GM18517 (cell line): Measurements from ENCODE around the gene ATP10A.

Source experiments
- ATAC-seq: cut with Tn5 transposase; IDR thresholded peaks from one replicate; pipeline ENCODE4 v1.9.1; 2021; ENCODE audit warnings: mild to moderate bottlenecking, moderate library complexity; ENCODE audit not compliant: unreplicated experiment

Gene ATP10A

DNA sequence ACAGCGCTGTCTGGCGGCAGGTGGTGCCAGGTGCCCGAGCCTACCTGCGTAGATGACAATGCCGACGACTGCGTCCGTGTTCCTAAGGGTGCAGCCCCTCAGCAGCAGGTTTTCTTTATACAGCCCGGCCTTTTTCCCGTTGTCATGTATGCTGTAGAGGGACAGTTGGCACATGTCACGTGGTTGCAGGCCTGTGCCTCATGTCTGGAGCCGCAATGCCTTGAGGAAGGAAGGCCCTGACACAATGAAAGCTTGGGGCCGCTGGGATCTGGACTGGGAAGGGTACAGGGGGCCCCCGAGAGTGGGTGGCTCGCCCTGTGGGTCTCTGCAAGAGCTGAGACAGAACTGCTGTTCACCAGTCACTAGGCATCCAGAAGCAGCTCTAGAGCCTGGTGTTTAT lies 136.0 kb downstream of the ATP10A start:
- no peak for ATAC-seq

DNA sequence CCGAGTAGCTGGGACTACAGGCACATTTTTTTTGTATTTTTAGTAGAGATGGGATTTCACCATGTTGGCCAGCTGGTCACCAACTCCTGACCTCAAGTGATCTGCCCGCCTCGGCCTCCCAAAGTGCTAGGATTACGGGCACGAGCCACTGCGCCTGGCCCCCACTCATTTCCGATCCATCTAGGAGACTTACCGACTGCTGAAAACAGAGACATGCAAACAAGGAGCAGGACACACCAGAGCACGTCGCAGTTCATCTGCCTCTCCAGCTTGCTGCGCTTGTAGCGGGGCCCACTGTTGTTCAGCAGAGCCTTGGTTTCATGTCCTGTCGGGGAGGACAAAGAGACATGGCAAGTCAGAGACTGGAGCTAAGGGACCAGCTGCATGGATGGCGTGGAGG lies 137.4 kb downstream of the ATP10A start:
- no peak for ATAC-seq

DNA sequence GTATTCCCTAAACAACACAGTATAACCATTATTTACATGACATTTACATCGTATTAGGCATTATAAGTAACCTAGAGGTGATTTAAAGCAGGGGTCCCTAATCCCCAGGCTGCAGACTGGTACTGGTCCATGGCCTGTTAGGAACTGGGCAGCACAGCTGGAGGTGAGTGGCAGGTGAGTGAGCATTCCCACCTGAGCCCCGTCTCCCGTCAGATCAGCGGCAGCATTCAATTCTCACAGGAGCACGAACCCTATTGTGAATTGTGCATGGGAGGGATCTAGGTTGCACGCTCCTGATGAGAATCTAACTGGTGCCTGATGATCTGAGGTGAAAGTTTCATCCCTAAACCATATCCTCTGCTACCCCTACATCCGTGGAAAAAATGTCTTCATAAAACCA lies 138.2 kb downstream of the ATP10A start:
- no peak for ATAC-seq

DNA sequence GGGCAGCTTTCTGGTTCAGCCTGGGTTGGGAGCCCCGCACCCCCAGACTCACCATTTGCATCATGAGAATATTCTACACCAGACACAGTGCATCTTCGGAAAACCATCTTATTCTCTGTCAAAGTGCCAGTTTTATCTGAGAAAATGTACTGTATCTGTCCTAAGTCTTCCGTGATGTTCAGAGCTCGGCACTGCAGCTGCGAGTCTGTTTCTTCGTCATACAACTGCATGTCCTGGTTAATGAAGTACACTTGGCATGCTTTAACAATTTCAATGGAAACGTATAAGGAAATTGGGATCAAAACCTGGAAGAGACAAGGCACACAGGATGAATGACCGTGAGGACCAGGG lies 141.5 kb downstream of the ATP10A start:
- ATAC-seq, result no peak

DNA sequence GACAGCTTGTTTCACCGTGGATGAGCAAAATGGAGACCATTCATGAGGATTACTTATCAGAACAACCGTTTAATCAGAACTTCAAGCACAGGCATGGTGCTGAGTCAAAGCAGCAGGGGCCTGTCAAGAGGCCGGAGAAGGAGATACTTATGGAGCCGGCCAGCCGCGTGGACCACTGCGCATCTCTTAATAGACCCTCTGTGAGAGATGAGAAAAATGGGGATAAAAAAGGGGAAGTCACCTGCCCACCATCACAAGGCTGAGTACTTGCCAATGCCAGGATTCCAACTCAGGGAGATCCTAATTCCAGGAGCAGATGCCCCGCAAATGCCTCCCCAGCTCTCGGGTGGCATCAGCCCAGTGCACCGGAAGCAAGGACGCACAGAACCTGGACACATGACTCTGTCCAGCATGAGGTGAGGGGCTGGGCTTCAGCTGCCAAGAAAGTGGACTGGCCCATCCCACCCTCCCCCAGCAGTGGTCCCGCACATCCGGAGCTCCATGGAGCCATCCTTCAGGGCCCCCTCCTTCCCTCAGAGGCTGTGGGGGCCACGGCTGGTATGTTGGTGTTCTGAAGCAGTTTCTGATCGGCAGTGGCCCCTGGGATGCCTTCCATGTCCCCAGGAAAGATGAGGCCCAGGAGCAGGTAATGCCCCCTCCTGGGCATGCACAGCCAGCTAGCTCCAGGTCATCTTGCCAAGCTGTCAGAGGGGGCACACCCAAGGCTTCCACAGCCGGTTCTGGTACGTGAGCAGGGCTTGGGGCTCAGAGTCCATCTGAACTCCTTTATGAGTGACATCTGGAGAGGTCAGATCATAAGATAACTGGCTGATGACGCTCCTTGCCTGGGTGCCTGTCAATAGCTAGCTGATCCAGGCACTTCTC lies 143.8 kb downstream of the ATP10A start:
- ATAC-seq, result no peak

DNA sequence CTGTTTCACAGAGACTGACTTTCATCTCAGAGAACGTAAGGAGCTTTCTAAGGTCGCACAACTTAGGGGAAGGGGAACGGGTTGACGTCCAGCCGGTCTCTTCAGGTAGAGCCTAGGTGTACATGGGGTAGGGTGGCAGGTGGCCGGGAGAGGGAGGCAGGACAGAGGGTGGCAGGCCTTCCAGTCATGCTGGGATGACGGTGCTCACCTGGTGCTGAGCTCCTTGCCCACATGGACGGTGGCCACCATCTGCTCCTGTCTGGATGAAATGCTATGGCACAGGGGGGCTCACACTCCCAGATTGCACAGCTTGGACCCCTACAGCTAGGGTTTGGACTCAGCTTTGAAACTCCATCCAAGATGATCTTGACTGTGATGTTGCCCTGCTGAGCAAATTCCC lies 144.5 kb downstream of the ATP10A start:
- ATAC-seq, result no peak

DNA sequence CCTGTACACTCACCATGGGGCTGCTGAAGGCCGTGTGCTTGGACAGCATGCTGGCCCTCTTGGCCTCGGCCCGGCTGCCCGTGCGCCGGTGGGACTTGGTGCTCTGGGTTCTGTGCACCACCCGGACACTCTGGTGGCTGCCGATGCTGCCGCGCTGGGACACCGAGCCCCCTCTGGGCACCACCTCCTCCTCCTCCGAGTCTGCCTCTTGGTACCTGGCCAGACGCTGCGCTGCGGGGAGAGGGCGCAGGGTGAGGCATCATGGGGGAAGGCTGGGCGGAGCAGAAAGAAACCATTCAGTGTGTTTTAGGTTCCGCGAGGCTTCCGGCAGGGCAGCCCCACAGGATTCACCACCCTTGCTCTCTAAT lies 145.0 kb downstream of the ATP10A start:
- no peak for ATAC-seq

DNA sequence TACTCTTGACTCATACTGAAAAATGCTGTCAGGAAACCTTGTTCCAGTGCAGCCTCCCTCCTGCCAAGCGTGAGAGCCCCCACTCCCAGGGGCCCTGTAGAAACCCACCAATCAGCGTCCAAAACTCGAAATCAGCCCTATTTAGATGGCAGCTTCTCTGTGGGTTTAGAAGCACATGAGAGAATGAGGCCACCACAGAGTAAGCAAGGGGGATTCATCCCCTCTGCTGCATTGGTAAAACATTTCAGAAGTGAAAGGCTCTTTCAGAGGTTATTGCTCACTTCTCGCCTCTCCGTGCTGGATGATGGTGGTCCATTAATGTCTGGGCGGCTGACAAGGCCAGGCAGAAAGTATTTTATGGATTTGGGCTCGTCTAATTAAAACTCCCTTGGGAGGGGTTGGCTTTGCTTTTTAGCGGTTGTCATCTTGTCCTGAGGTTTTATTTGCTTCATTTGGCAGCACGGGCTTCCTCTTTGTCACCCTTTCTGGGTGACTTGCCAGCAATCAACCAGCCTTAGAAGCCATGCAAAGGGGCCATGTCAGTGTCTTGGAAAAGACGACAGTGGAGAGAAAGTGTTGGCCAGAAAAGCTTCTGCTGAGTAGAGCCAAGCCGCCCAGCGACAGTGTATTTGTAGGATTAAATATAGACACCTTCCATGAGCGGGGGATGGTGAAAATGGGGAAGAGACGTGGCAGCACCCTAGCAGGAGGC lies 145.5 kb downstream of the ATP10A start:
- ATAC-seq, result peak; percentile 65

DNA sequence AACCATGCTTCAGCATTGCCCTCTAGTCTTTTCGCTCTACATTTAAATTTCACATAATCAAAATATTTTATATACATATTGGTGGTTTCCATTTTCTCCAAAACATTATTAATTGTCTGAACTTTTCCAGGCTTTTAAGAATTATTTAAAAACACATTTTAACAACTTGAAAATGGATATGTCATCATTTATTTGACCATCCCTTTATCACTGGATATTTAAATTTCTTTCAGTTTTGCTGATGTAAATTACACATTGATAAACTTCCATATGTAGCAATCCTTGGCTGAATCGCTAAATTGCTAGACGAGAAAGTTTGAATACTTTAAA lies 146.0 kb downstream of the ATP10A start:
- ATAC-seq, result no peak

DNA sequence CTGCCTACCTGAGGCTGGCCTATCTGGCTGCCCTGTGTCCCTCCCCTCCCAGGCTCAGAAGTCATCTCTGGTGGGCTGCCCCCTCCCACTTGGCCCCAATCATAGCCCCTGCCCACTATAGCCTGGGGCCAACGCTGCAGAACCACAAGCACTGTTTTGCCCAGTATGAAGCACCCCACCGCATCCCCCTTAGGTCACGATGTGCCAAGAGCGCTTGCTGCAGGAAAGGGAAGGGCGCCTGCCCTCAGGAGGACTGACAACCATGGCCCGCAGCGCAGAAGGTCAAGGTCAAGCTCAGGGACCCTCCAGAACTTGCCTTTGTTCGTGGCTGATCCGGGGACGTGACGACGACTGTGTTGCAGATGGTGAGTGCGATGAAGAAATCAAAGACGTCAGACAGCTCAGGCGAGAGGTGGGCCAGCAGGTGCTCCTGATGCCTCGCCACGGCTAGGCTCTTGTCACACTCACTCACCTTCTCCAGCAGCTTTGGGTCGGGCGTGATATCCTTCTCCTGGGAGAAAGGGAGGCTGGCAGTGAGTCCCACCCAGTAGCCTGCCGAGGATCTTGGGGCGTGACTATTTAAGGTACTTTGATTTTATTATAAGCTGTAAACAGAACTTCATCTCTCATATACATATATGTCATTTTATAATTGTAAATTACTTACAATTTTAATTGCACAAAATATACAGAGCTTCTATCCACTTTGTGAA lies 146.6 kb downstream of the ATP10A start:
- ATAC-seq, result no peak

DNA sequence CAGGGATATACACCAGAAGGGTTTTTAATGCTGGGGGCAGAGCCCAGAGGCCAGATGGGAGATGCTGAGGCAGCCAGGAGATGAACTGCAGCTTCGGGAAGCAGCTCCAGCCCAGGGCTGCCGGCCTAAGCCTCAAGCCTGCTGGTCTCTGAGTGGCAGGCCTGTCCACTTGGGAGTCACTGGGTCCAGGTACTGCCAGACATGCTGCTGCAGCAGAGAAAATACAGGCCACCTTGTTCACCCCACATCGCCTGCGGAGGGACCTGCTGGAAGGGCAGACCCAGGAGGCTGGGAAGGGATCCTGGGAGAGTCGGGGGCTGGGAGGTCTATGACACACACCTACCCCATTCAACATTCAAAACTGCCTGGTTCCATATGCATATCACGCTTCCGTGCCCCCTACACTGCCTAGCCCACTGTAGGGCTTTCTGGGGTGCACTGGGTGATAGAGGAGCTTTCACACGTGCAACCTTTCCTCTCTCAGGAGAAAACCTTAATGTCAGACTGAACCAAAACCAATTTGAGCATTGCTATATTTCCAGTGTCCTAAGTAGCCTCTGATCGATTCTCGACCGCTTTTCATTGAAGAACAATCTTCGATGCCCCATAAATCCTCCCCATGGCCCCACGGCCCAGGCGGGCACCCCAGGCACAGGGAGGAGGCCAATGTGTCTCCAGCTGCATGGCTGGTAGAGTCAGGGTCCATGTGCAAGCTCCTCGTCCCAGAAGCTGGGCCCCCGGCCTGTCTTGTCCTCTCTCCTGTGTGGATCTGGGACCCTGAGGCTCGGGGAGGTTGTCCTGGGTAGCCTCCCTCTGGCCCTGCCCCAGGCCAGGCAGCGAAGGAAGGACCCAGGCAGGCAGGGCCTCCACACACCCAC lies 147.4 kb downstream of the ATP10A start:
- no peak for ATAC-seq

DNA sequence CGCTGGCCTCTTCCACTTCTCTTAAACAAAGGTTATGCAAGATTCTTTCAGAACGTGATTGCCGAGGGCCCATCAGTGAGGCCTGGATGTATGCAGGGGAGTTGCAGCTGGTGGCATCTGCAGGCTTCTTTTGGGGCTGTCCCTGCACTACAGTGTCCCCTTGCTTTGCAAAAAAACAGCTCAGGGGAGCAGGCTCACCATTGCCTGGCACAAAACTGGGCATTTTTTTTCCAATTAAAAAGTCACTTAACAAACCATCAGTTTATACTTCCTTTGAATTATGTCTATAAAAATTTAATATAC lies 148.6 kb downstream of the ATP10A start:
- no peak for ATAC-seq

DNA sequence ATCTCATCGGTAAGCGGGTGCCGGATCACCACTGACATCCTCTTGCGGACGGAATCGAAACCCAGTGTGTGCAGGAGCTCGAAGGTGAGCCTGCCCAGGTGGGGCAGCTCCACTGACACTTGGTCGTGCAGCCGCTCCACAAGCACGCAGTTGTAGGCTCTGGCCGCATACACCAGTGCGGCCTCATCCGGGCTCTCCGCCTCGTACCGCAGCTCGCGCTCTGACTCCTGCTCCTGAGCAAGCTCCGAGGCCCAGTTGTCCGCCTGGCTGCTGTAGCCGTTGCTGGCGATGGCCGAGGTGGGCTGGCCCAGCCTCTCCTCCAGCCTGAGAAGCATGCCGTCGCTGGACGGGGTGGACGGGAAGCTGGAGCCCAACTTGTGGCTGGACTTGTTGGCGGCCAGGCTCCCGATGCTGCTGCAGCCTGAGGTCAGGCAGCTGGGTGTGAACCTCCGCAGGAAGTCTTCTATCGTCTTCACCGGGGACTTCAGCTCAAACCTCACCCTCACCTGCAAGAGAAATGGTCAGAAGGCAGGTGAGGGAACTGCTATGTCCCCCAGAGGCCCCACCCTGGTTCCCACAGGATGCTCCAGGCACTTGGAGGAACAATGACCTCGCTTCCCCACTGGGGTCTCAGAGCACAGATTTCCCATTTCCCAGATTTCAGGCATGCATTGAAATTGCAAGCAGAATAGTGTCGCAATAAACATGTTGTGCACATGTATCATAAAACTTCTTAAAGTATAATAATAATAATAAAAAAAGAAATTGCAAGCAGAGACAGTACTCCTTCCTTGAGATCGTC lies 149.2 kb downstream of the ATP10A start:
- no peak for ATAC-seq

DNA sequence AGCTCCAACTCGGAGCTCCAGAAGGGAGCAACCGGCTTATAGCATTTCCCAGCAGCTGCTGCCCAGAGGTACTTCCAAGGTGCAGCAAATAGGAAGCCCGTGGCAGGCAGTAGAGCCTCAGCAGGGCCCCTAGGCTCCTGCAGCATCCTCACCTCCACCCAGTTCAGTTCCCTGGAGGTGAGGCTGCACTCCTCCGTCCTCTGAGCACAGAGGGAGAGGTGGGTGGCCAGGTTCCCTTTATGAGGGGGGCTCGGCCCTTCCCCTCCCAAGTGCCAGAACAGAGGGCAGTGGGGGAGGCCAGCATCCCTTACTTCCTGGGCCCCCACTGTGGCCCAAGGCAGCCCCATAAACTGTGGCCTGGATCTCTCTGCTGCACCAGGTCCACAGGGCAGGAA lies 150.2 kb downstream of the ATP10A start:
- ATAC-seq, result no peak

DNA sequence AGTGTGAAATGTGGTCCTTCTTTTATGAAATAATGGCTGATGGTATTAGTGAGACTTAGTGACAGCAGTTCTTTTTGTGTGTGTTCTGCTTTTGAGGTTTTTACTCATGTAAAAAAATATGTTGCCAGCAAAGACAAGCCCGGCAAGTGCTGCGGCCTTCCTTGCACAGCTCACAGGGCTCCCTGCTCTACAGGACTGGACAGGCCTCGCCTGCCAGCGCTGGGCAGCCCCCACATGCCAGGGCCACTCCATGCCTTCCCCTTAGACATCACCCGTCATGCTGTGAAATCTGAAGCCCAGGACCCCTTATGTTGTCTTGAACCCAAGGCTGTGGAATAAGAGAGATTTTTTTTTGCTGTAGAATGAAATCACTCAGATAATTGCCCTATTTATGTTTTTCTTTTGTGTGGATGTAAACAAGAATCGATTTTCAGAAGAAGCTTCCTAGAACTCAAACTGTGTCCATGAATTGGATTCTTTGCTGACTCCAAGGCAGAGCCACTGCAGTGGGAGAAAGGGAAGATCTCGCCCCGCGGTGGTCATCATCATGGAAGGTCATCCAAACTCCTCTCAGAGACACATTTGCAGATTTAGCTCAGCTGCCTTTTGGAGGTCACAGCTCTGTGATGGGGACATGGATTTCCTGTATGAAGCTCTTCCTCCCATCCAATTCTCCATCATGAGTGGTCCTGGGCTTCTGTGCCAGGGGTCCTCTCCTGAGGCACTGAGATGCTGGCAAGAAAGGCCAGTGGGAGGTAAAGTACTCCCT lies 150.8 kb downstream of the ATP10A start:
- no peak for ATAC-seq

DNA sequence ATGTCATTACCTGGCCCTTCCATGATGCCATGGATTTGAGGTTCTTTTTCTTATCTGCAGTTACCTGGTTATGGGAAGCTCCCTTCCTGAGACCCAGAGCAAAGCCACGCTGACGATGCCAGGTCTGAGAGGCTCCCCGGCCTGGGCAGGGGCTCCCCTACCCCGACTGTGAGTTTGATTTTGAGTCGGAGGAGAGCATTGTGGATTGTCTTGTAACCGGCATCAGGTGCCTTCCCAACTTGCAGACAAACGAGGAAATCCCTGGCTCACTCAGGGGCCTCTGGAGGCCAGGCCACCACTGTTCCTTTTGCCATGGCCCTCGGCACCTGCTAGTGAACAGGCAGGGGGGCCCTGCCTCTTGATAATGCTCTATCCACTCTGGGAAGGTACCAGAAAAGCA lies 151.4 kb downstream of the ATP10A start:
- no peak for ATAC-seq

DNA sequence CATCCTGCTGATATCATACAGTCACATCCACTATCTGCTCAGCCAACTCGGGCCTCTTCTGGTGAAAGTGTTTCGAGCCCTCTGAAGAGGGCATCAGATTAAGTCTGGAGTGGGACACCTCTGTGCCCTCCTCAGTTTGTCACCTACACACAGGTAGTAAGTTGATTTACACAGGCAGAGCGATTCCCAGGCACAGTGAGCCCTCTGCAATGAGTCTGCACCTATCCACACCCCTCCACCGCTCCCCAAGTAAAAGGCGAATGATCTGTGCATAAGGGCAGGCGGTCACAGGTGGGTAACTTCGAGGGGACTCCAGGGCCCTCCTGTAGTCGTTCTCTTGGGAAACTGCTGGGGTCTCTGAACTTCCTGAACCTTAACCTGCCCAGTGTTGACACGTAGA lies 152.0 kb downstream of the ATP10A start:
- ATAC-seq, result no peak

DNA sequence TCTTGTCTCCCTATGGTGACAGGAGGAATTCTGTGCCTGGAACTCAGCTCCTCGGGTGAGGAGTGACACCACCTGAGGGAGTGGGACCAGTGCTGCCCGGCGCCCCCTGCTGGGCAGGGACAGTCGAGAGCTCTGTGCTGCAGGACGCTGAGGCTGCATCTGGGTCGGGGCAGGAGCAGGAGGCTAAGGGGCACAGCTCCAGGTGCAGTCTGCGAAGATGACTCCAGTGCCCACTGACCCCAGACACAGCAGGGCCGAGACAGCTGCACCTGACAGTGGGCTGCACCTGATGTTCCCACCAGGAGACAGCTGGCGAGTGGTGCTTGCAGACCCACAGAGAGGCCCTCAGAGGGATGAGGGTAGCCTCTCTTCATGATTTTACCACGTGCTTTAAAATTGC lies 152.9 kb downstream of the ATP10A start:
- no peak for ATAC-seq

DNA sequence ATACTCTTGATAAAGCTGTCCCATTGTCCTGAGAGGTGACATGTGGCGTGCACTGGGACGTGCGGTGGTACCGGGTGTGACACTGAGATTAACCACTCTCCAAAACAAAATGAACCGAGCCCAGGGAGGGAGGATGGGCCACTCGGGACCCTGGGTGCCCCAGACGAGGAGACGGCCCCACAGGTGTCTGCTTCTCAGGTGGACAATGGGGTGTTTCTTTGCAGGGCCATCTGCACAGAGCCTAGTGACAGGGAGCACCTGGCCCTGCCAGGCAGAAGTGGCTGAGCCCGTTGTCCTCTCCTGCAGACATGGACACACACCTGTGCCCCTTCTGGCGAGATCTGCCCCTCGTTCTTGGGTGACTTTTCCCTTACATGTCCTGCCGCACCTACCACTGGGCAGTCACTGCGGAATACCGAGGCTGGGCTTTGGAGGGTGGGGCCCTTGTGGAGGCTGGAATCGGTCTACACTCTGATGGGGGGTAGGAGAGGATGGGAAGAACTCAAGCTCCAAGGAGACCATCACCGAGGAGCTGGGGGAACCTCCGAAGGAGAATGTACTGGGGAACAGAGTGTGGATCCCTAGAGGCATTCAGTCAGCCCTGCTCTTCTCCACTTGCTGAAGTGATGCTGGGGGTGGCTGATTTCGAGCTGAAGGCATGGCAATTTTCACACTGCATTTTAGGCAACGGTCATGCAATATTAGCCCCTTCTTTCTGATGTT lies 153.5 kb downstream of the ATP10A start:
- no peak for ATAC-seq
